KBM-7 (cell line): ENCODE measurements around the gene ELFN2.
A peak's percentile ranks its signal among the peaks of the same experiment; 100 is the strongest.

Source experiments
- DNase-seq: peaks from one replicate; pipeline ENCODE4 v3.0.0-alpha.2; 2015
- in situ Hi-C: fragments of 300-500 bp; cut with MboI; formaldehyde crosslinking; loops from 2 replicates; pipeline ENCODE4 v1.14.3; 2020; ENCODE audit warnings: low sequenced_read_pairs, low pct_unique_long_range_greater_than_20kb, mixed read lengths

Gene ELFN2

GRCh38 chr22:37431801-37432707 is 4.8 kb upstream of the ELFN2 start:
- peak; percentile 69 for DNase-seq
- in situ Hi-C loops = no loop called here

- no peak for DNase-seq
- in situ Hi-C loops = no loop called here
Observed at GRCh38 chr22:37431366-37431765, 4.1 kb upstream of the ELFN2 start.

GRCh38 chr22:37430941-37431340 is 3.7 kb upstream of the ELFN2 start:
- in situ Hi-C loops = no loop called here
- DNase-seq = no peak

GRCh38 chr22:37428649-37429586 is 1.6 kb upstream of the ELFN2 start:
- DNase-seq = peak; percentile 68
- in situ Hi-C loops = no loop called here

GRCh38 chr22:37427711-37428635 is 694 bp upstream of the ELFN2 start:
- in situ Hi-C loops = no loop called here

GRCh38 chr22:37426706-37427134 is 559 bp downstream of the ELFN2 start:
- in situ Hi-C loops = no loop called here
- no peak for DNase-seq

More at GRCh38 chr22:37427711-37428635, 694 bp upstream of the ELFN2 start:
- no peak for DNase-seq

- in situ Hi-C loops = no loop called here
- peak; percentile 28 for DNase-seq
Observed at GRCh38 chr22:37425800-37426705, 1.2 kb downstream of the ELFN2 start.

- in situ Hi-C loops = no loop called here
- DNase-seq = no peak
Observed at GRCh38 chr22:37425369-37425768, 1.9 kb downstream of the ELFN2 start.

GRCh38 chr22:37423283-37423682 is 4.0 kb downstream of the ELFN2 start:
- in situ Hi-C loops = no loop called here
- DNase-seq = no peak

GRCh38 chr22:37421468-37421877 is 5.8 kb downstream of the ELFN2 start:
- DNase-seq = no peak
- in situ Hi-C loops = no loop called here

GRCh38 chr22:37420686-37421467 is 6.4 kb downstream of the ELFN2 start:
- DNase-seq = peak; percentile 35
- in situ Hi-C loops = no loop called here

GRCh38 chr22:37419969-37420685 is 7.2 kb downstream of the ELFN2 start:
- in situ Hi-C loops = no loop called here
- no peak for DNase-seq

- in situ Hi-C loops = no loop called here
- DNase-seq = no peak
Observed at GRCh38 chr22:37419370-37419968, 7.8 kb downstream of the ELFN2 start.

GRCh38 chr22:37418627-37419369 is 8.5 kb downstream of the ELFN2 start:
- in situ Hi-C loops = no loop called here
- no peak for DNase-seq

GRCh38 chr22:37417677-37418348 is 9.5 kb downstream of the ELFN2 start:
- no peak for DNase-seq
- in situ Hi-C loops = no loop called here
